RWPE1 (cell line): ENCODE results near the gene CAMK2B.

ENCODE experiments used
- CTCF ChIA-PET: fragments of 350-600 bp; sonication (Branson Sonifier 250); formaldehyde crosslinking; extraction: SDS; loops from one replicate; lab custom pipeline; 2021; lab: Yijun Ruan, JAX
- POLR2A ChIA-PET: fragments of 400-600 bp; formaldehyde crosslinking; extraction: SDS; loops from one replicate; lab custom pipeline; 2020; ENCODE audit warnings: antibody characterized with exemption; ENCODE audit not compliant: low non-redundant PET; lab: Yijun Ruan, JAX
- DNase-seq: peaks from one replicate; pipeline ENCODE4 v3.0.0; 2012; ENCODE audit warnings: low spot score
- H3K27ac ChIP-seq: fragments of 450-650 bp; 2 replicates; pipeline ENCODE4 v1.5.1; 2017
- TF ChIP-seq, protein P1 (sequence below): fragments of 450-650 bp; conservative IDR thresholded peaks from 2 replicates; pipeline ENCODE4 v1.5.1; 2017; ENCODE audit warnings: low read depth, mild to moderate bottlenecking

Gene CAMK2B

DNA sequence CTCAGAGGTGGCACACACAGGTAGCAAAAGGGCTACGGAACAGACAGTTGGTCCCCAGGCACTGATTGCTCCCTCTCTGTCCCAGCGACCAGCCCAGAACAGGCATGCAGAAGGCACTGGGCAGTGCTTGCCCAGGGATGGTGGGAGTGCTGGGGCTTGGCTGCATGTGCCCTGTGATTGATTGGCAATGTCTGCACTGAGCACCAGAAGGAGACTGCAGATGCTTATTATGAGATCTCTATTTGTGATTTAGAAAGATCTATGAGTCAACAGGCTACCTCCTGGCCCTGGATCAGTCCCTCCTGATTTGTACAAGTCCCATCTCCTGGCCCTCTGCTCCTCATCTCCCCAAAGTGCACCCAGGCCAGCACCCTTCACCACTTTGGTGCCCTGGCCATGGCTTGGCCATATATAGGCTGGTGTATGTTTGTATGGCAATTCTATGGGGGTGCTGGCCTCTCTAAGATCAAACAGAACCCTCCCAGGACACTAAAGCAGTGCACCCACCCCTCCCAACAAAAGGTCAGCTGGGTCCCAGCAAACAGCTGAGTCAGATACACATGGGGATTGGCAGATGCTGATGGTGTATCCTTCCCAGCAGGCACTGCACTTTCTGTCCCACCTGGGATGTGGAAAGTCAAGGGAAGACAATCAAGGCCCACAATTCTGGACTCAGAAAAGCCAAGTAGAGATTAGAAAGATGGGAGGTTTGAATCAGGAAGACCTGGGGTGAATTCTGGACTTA is 30.9 kb downstream of the CAMK2B start:
- ChIA-PET POLR2A (no interaction called here), CTCF (no interaction called here)
- no peak for DNase-seq
- TF ChIP-seq, protein P1, sequence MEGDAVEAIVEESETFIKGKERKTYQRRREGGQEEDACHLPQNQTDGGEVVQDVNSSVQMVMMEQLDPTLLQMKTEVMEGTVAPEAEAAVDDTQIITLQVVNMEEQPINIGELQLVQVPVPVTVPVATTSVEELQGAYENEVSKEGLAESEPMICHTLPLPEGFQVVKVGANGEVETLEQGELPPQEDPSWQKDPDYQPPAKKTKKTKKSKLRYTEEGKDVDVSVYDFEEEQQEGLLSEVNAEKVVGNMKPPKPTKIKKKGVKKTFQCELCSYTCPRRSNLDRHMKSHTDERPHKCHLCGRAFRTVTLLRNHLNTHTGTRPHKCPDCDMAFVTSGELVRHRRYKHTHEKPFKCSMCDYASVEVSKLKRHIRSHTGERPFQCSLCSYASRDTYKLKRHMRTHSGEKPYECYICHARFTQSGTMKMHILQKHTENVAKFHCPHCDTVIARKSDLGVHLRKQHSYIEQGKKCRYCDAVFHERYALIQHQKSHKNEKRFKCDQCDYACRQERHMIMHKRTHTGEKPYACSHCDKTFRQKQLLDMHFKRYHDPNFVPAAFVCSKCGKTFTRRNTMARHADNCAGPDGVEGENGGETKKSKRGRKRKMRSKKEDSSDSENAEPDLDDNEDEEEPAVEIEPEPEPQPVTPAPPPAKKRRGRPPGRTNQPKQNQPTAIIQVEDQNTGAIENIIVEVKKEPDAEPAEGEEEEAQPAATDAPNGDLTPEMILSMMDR = no peak
- no peak overlapping the region for H3K27ac ChIP-seq

DNA sequence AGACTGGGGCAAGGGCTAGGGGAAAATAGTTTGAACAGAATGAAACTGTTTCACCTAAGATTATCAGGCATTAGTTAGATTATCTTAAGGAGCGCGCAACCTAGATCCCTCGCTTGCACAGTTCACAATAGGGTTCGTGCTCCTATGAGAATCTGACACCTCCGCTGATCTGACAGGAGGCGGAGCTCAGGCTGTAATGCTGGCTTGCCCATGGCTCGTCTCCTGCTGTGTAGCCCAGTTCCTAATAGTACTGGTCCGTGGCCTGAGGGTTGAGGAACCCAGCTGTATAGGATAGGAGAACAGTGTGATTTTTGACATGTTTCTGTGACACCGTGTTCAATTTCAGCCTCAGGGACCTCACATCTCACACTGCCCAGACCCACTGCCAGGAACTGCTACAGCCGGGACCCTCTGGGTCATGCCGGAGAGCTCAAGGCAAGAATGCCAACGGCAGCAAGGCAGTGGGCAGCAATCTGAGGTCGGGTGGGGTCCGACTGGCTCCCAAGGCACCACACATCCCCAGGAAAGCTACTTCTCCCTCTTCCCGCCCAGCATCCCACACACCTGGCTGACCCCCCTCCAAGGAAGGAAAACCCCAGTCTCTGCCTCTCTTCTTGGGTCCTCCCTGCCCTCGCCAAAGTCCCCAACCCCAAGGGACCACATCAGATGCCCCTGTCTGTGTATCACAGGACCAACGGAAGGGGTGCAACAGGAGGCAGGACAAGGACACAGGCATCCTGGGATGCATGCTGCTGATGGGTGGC is 31.7 kb downstream of the CAMK2B start:
- TF ChIP-seq, protein P1 = no peak
- ChIA-PET POLR2A (no interaction called here), CTCF (no interaction called here)
- H3K27ac ChIP-seq = no peak overlapping the region
- no peak for DNase-seq

DNA sequence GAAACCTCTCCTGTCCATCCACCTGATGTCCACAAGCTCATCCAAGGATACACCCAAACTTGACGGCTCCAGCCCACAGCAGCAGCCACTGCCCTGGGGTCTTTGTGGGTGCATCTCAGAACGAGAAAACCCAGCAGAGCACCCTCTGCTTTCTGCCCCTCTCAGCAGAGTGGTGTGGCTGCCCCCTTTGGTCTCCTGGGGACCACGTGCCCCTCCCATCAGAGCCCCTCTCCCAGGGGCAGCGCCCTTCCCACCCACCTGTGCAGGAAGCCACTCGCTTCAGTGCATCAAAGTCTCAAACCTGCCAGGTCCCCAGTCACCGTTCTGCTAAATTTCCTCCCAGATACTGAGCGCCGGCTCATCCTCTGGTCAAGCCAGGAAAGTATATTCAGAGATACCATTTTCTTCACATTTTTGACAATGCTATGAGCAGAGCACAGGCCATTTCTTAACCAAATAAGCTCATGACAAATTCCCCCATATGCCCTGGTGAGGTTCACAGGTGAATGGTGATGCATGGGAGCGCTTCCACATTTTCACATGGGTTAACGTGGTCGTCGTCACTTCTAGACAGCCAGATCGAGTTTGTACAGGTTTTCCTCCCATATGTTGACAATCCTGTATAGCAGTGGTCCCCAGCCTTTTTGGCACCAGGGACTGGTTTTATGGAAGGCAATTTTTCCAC is 32.4 kb downstream of the CAMK2B start:
- H3K27ac ChIP-seq = no peak overlapping the region
- CTCF ChIA-PET = interaction anchor here (0.7 kb wide), 1 partner anchor 925 kb away, joined by 4 read pairs; no protein-coding TSS in a partner anchor
- POLR2A ChIA-PET = no interaction called here
- TF ChIP-seq, protein P1 = no peak
- DNase-seq = no peak

DNA sequence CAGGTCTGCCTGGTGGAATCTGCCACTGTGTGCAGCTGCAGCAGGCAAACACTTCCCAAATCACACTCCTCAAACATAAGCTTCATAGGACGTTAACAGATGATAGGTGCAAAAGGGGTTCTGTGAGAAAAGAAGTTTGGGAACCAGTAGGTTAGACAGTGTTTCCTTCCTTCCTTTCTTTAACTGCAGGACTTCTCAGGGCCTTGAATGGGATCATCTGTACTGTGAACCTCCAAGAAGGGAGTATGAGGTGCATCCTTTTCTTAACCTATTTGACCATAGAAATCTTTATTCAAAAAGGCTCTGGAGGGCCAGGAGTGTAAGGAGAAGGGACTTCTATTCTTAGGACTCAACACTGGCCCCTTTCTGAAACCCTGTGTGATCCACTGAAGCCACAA is 33.0 kb downstream of the CAMK2B start:
- no peak overlapping the region for H3K27ac ChIP-seq
- ChIA-PET CTCF (interaction anchor here (0.7 kb wide), 1 partner anchor 925 kb away, joined by 4 read pairs; no protein-coding TSS in a partner anchor), POLR2A (no interaction called here)
- no peak for DNase-seq
- TF ChIP-seq, protein P1 = no peak

DNA sequence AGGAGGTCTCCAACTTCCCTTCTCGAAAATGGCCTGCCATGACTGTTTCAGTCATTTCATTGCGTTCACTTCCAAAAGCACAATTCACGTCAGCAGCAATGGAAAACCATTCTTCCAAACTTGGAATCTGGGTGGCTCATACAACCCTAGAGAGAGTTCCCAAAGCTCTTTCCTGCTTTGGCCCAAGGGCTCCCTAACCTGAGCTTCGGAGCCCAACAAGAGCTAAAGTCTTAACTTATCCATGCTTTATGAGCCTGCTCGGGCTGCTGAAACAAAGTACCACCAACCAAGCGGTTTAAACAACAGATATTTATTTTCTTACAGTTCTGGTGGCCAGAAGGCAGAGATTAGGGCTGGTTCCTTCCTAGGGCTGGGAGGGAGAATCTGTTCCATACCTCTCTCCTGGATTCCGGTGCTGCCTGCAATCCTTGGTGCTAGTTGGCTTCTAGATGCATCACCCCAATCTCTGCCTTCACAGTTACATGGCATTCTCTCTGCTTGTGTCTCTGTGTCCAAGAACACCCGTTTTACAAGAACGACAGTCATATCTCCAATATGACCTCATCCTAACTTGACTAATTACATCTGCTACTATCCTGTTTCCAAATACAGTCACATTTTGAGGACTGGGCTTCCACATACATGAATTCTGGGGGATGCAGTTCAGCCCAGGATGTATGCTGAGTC is 33.5 kb downstream of the CAMK2B start:
- no peak for DNase-seq
- no peak overlapping the region for H3K27ac ChIP-seq
- ChIA-PET POLR2A (no interaction called here), CTCF (no interaction called here)
- TF ChIP-seq, protein P1 = no peak
